GM18520 (cell line): Measurements from ENCODE around the gene CHD9.
"Not testable (repeated sequence)": the region's sequence is repeated elsewhere in the genome, so short reads cannot be mapped to it uniquely, and the experiment has no call there.

ENCODE experiments used
- ATAC-seq: cut with Tn5 transposase; IDR thresholded peaks from one replicate; pipeline ENCODE4 v1.9.1; 2021; ENCODE audit not compliant: unreplicated experiment

Gene CHD9

DNA sequence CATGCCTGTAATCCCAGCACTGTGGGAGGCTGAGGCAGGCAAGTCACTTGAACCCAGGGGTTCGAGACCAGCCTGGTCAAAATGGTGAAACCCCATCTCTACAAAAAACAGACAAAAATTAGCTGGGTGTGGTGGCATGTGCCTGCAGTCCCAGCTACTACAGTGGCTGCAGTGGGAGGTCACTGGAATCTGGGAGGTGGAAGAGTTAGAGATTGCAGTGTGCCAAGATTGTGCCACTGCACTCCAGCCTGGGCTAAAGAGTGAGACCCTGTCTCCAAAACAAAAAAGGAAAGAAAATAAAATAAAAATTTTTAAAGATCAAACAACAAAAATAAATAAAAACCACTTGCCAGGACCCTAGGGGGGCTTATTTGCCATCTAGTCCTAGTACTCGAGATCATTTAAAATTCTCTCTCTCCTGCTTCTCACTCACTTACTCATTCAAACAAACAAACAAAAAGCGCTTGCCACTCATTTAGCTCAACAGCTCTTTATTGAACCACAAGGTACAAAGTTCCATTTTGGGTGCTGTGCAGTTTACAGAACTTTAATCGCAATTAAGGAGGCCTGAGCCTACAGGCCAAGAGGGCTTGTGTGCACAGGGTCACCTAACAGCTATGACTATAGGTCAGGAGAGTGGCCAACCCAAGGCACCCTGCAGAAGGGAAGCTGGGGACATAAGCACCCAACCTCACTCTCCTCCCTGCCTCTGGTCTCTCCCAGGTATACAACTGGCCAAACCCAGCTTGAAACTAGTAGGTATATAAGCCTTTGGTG is 6.5 kb upstream of the CHD9 start:
- no peak for ATAC-seq

DNA sequence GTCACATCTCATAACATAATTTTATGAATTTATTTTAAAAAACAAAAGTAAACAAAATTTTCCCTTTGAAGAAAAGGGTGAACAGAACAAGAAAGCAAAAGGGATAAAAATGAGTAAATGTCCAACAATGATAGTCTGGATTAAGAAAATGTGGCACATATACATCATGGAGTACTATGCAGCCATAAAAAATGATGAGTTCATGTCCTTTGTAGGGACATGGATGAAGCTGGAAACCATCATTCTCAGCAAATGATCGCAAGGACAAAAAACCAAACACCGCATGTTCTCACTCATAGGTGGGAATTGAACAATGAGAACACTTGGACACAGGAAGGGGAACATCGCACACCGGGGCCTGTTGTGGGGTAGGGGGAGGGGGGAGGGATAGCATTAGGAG is 3.5 kb upstream of the CHD9 start:
- ATAC-seq: not testable (repeated sequence)

DNA sequence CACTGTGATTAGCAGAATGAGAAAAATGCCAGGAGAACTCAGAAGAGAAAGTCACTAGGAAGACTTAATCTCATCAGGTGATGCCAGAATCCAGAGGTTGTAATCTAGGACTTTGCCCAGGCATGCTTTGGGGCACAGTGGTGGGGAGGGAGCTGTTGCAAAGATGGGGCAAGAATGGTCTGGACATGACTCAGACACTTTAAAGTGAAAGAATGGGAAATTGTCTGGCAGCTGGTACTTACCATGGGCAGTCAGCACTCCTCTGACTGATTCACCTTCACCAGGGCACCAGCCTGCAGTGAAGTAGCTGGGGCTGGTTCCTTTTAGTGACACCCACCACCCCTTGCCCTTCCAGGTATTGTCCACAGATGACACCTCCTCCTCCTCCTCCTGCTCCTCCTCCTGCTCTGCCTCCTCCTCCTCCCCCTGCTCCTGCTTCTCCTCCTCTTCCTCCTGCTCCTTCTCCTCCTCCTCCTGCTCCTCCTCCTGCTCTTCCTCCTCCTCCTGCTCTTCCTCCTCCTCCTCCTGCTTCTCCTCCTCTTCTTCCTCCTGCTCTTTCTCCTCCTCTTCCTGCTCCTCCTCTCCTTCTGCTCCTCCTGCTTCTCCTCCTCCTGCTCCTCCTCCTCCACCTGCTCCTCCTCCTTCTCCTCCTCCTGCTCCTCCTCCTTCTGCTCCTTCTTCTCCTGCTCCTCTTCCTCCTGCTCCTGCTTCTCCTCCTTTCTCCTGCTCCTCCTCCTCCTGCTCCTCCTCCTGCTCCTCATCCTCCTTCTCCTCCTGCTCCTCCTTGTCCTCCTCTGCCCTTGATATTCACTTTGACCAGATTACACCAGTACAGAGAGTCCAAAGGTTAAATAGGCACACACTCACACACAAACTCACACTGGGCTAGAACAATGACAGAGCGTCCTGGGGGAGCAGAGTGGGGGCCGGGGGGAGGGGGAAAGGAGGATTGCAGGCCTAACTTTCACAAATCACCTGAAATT is 2.0 kb upstream of the CHD9 start, which contains the start of gene CHD9NB:
CHD9NB (minus strand) TSS at position 379 of the 983 bp plus-strand sequence. CDS start 8,739 bp downstream, outside the sequence.
- ATAC-seq: peak; percentile 32

DNA sequence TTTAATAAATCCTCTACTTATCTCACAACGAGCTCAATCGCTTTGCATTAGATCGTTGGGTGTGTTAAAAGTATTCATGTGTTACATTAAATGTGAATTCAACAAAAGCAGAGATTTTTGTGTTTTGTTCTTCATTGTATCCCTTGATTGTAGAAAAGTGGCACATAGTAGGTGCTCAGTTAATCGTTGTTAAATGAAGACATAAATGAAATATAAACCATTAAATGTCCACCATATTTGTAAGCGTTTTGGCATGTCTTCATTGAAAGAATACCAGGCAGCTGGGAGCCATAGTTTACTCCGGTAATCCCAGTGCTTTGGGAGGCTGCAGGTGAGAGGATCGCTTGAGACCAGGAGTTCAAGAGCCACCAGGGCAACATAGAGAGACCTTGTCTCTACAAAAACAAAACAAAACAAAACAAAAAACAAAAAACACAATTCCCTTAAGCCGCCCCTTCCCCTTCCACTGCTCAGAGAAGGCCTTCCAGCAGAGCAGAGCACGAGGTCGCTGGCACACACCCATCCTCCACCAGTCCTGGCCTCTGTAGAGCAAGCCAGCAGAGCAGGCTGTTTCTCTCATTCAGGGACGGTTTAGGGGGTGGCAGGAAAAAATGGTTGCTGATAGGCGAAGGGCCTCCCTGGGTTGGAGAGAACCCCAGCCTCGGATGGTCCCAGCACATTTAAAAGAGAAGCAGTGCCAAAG is 673 bp upstream of the CHD9 start:
- peak; percentile 6 for ATAC-seq

DNA sequence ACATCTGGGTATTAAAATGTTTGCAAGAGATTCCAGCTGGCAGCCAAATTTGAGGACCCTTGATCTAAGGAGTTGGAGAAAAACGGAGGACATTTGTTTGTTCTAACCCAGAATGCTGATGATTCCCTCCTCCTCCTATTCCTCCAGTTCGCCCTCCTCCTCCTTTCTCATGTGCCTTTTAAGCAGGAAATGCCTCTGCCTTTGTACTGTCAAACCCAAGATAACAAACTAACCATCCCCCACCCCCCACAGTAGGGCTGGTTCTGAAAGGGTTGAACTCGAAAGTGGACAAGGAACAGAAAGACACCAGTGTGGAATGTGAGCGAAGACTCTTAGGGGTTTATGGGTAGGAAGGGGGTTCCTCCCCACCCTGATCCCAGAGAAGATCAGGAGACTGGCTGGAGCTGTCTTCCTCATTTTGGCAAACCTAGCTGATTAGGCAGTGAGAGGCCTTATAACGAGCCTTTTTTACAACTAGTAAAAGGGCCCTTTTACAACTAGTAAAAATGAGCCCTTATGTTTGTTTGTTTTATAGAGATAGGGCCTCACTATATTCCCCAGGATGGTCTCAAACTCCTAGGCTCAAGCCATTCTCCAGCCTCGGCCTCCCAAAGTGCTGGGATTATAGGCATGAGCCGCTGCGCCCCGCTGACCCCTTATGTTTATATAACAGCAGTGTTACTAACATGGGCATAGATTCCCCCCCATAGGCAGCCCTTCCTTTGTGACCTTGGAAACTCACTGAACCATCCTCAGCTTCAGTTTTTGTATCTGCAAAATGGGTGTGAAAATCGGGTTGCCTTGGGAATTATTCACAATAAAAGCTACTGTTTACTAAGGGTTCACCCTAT is 975 bp downstream of the CHD9 start:
- ATAC-seq: no peak

DNA sequence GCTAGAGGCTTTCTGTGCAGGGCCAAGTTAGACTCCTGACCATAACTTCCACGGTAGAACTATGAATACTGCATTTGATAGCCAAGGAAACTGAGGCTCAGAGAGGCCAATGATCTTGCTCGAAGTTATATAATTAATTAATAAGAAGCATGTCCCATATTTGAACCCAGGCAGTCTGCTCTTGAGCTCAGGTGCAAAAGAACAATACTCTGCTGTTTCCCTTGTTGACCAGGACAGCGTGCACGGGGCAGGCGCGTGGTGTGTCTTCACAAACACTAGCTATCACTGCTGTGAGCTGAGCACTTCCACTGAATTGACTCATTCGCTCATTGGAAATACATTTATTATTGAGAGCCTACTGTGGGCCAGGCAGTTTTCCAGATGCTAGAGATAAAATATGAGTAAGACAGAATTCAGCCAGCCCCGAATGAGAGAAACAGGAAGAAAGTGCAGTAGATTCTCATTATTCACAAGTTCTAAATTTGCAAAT is 1.6 kb downstream of the CHD9 start:
- ATAC-seq: no peak

DNA sequence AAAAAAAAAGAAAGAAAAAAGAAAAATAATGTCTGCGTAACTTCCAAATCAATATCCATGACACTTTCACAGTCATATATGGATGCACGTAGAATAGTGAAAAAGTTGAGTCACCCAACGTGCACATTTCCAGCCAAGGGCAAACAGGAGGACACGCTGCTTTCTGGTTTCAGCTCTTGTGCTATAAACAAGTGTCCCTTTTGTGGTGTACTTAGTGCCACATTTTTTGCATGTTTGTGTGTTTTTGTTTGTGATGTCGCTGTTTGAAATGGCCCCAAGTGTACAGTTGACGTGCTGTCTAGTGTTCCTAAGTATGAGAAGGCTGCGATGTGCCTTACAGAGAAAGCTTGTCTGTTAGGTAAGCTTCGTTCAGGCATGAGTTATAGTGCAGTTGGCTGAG is 2.9 kb downstream of the CHD9 start:
- ATAC-seq: no peak

DNA sequence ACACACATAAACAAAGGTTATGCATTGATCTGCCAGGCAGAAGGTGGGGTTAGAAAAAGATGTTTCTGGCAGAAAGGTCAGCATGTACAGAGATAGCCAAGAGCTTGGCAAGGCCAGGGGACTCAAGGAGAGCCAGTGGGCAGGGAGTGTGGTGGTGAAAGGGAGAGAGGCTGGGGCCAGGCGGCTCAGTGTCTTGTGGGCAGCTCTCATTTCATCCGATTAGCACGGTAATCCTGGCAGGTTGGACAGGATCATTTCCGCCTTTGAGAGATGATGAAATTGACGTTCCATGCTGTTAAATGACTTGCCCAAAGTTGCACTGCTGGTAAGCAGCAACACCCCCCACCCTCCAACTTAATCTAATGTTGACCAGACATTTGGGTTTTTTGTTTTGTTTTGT is 3.6 kb downstream of the CHD9 start:
- no peak for ATAC-seq

DNA sequence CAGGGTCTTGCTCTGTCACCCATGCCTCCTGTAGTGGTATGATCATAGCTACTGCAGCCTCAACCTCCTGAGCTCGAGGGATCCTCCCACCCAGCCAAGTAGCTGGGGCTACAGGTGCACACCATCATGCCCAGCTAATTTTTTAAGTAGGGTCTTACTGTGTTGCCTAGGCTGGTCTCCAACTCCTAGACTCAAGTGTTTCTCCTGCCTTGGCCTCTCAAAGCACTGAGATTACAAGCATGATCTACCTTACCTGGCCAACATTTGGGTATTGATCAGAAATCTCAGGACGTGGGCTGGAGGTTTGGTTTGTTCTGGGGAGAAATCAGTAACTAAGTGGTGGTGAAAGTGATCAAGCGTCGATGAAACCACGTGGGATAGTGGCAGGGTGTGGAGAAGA is 4.1 kb downstream of the CHD9 start:
- ATAC-seq: no peak

DNA sequence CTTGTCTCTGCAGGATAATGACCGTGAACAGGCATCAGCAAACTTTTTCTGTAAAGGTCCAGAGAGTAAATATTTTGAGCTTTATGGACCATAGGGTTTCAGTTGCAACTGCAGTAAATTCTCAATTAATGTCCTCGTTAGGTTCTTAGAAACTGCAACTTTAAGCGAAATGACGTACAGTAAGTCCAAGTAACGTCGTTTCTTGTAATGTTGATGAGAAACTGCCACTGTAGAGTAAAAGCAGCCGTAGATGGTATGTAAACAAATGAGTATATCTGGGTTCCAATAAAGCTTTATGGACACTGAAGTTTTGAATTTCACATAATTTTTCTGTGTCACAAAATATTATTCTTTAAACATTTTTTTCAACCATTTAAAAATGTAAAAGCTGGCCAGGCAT is 4.9 kb downstream of the CHD9 start:
- no peak for ATAC-seq

DNA sequence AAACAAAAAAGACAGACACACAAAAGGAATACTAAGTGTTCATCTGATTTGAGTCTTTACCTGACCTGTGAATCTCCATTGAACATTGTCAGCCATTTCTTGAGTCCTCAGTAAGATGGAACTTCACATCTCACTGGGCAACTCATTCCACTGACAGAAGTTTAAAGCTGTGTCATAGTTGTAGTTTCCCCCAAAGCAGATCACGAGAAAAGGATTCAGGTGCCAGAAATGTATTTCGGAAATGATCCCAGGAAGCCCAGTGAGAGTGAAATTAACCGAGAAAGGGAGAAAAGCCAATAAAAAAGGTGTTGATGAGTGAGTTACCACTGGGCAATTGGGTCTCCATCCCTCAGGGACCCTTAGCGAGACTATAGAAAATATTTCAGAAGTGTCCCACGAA is 6.5 kb downstream of the CHD9 start:
- peak; percentile 8 for ATAC-seq

DNA sequence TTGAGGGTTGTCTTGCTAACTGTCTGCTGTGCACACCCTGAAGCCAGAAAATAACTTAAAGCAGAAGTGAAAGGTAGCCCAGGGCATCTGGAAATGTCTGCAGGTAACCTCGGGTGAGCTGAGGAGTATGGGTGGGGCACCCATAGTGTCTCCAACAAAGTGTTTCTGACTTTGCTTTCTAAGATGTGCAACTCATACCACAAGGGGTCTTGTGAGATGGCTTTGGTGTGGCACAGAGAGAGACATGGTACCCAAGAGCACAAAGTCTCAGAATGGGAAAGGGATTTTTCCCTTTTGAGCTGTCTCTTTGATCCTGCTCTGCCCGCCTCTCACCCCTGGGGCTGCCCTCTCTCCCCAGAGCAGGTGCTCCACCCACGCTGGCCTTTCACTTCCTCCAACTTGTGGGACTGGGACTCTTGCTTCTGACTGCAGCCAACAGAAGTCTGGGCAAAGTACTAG is 6.9 kb downstream of the CHD9 start:
- peak; percentile 70 for ATAC-seq

DNA sequence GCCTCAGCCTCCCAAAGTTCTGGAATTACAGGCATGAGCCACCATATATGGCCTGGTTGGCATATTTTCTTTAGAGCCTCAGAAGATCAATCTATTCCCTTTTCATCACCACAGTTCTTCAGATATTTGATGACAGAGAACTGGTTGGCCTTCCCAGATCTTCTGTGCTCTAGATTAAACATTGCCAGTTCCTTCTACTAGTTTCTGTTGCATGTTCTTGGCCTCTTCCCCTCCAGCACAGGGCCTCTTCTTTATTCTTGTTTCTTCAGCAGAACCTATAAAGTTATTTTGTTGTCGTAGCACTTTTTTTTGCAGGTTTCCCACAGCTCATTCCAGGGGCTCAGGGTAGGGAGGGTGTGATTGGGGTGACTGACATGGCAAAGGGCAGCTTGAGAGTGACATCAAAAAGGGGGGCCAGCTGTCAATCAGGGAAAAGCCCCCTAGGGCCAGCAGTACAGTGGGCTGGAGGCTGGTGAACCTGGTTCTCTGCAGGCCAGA is 9.3 kb downstream of the CHD9 start:
- no peak for ATAC-seq

DNA sequence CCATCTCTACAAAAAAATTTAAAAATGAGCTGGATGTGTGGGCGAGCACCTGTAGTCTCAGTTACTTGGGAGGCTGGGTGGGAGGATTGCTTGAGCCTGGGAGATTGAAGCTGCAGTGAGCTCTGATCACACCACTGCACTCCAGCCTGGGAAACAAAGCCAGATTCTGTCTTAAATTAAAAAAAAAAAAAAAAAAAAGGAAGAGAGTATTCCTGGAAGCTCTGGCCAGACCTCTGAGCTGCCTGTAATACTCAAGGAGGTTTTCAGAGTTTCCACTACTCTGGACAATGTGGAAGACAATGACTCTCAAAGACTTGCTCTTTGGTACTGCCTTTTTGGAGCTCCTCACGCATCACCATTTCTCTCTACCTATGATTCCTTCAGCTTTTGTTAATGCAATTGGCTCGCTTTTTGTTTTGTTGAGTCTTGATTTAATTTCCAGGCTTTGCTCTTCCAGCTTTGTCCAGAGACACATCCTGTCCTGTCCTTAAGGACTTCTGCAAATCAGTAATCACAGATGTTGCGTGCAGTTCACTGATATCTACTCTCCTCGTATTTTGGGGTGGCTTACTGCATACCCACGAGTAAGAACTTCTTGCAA is 10.8 kb downstream of the CHD9 start:
- ATAC-seq: no peak

DNA sequence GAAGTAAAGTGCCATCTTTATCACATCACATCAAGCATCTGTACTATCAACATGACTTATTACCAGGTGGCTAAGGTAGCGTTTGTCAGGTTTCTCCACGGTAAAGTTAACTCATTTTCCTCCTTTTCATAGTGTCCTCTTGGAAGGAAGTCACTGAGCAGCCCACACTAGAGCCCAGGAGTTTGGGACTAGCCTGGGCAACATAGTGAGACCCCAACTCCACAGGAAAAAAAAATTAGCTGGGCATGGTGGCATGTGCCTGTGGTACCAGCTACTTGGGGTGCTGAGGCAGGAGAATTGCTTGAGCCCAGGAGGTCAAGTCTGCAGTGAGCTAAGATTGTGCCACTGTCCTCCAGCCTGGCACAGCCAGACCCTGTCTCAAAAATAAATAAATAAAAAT is 12.9 kb downstream of the CHD9 start:
- no peak for ATAC-seq

DNA sequence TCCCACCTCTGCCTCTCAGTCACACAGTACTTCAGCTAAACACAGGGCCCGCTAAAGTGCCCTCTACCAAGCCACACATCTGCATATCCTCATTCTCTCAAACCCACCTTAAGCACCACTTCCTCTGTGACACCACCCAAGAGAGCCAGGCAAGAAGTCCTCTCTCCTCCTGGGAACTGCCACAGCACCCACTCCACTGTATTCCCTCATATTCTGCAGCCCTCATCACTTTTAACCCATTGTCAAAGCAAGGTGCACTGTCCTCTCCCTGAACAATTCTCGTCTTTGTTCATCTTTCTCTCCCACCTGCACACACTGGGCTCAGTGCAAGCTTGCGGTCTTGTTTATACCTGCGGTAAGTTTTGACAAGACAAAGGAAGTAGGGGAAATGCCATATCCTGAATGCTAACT is 13.6 kb downstream of the CHD9 start:
- ATAC-seq: peak; percentile 49

DNA sequence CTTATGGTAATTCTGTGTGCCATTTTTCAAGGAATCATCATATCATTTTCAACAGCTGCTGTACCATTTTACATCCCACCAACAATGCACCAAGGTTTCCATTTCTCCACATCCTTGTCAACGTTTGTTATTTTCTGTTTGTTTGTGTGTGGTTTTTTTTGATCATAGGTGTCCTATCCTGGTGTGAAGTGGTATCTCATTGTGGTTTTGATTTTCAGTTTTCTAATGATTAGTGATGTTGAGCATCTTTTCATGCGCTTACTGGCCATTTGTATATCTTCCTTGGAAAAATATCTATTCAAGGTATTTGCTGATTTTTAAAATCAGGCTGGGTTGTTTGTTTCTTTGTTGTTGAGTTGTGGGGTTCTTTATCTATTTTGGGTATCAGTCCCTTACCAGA is 15.0 kb downstream of the CHD9 start:
- ATAC-seq: no peak

DNA sequence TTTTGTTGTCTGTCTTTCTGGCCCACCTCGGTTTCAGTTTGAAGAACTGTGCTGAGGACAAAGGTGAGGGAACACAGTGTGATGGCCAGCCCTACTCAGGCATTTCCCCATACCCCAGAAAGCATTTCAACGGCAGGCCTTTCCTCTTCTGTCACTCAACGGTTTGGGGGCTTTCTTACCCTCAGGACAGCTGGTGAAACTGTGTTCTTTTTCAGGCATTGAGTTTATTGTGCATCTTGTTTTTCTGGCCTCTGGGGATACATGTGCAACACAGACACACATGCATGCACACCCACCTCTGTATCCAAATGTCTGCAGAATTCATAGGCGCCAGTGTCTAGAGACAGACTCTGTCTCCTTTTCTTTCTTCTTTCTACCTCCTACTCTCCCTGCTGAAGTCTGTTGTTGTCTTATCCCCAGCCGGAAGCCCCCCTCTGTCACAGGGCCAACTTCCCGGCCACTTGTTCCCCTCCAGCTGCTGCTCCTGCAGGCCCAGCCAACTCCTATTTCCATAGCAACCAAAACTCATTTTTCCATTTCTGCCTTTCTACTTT is 17.0 kb downstream of the CHD9 start:
- no peak for ATAC-seq

DNA sequence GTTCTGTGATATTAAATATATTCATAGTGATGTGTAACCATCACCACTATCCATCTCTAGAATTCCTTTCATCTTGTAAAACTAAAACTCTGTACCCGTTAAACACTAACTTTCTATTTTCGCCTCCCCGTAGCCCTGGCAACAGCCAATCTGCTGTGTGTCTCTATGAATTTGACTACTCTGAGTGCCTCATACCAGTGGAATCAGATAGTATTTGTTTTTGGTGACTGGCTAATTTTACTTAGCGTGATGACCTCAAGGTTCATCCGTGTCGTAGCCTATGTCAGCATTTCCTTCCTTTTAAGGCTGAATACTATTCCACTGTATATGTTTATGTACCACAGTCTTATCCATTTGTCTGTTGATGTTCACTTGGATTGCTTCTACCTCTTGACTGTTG is 18.2 kb downstream of the CHD9 start:
- no peak for ATAC-seq
